Measurements from ENCODE around the gene RPS28.
"Not testable (repeated sequence)": the region's sequence is repeated elsewhere in the genome, so short reads cannot be mapped to it uniquely, and the experiment has no call there.

Gene RPS28

DNA sequence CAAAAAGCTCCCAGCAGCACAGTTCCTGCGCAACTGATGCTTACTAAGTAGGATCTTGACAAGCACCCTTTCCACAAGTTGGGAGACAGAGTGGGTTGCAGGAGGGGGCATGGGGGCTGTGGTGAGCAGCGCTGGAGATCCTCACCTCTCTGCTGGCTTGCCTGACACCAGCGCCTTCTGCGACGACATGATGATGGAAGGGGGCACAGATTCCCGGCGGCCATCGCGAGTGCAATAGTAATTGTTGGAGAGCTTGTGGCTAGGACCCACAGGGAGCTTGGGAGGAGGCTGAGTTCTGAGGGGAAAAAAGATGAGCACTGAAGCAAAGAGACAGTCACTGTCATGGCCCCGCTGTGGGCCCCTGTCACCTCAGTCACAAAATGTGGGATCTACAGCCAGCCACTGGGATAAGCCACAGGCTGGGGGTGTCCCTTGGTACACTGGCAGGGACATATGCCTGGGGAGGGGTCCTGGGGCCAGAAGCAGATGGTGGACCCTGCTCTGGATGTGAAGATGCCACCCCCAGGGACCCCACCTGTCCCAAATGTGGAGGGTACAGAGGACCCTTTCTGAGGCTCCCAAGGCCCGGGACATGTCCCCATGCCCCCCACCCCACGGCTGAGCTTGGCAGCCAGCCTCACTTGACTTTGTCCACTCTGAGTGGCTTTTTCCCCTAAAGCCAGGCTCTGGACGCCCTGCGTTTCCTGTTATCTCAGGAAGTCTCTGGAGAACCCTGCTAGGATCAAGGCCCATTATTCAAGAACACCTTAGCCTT, 4.8 kb upstream of the RPS28 start:
- intact Hi-C loops (cut with DNase I), result no loop called here
- no peak for DNase-seq

DNA sequence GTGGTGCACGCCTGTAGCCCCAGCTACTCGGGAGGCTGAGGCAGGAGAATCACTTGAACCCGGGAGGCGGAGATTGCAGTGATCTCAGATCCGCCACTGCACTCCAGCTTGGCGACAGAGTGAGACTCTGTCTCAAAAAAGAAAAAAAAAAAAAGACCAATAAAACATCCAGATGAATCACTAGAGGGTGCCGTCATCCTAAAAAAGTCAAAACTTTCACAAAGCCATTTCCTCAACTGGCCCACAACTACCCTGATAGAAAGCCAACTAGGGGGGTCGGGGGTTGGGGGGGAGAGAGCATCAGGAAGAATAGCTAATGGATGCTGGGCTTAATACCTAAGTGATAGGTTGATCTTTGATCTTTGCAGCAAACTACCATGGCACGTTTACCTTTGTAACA, 2.5 kb upstream of the RPS28 start:
- DNase-seq; intact Hi-C loops (cut with DNase I): not testable (repeated sequence)

DNA sequence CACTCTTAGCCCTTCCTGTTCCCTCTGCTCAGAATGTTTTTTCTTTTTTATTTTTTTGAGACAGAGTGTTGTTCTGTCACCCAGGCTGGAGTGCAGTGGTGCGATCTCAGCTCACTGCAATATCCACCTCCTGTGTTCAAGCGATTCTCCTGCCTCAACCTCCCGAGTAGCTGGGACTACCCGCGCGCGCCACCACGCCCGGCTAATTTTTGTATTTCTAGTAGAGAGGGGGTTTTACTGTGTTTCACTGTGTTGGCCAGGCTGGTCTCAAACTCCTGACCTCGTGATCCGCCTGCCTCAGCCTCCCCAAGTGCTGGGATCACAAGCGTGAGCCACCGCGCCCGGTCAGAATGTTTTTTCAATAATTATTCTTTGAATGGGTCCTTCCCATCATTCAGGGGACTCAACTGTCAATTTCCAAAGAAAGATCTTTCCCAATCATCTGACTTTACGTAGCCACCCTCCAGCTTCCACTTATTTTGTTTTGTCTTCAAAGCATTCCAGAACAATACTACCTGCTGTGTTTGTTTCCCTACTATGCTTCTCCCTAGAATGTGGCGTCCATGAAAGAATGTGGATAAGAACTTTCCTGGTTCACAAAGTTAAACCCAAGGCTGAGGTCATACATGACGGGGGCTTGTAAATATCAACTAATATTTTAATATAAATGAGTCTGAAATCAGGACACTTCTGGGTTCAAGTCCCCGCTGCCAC, 1.3 kb upstream of the RPS28 start:
- intact Hi-C loops (cut with DNase I), result no loop called here

DNA sequence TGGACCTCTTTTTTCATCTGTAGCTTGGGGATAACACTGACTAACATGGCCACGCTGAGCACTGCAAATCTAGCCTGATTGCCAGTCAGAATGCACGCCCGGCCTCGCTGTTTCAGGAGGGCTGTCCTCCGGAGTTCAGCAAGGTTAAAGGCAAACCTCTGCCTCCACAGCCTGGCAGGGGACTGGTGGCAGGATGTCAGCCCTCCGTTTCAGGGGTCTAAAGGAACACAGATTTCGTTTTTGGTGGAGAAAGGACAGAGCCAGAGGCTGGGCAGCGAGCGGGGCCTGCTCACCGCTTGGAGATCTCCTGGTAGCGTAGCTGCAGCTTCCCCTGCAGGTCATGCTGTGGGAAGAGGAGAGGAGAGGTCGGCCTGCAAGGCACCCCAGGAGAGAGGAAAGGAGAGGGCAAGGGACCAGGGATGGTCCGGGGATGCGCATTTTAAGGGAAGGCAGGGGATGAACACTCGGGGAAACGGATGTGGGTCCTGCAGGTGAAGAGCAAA, 681 bp upstream of the RPS28 start:
- intact Hi-C loops (cut with DNase I), result no loop called here
- peak in 6 of 42 donors; percentile 7 to 37 (median 14) for DNase-seq

More for the DNA sequence above, 1.3 kb upstream of the RPS28 start:
- DNase-seq, result no peak

DNA sequence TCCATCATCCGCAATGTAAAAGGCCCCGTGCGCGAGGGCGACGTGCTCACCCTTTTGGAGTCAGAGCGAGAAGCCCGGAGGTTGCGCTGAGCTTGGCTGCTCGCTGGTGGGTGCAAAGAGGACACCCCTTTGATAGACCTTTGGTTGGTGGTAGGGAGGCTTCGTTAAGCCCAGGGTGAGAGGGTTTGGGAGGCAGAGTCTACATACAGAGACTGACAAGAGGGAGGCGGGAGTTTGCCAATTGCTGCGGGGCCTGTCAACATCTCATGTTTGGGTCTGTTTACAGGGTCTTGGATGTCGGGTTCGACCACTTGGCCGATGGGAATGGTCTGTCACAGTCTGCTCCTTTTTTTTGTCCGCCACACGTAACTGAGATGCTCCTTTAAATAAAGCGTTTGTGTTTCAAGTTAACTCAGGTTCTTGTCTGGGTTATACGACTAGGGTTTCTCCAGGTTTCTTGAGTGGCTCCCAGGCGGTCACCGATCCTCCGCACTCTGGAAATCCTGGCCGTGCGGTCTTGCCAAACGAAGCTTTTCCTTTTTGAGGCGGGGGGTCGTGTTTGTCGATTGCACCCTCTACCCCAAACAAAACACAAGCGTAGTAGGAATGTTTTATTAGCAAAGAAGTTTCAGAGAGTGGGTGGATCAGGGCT, 816 bp downstream of the RPS28 start:
- no peak for DNase-seq
- intact Hi-C loops (cut with DNase I), result no loop called here

DNA sequence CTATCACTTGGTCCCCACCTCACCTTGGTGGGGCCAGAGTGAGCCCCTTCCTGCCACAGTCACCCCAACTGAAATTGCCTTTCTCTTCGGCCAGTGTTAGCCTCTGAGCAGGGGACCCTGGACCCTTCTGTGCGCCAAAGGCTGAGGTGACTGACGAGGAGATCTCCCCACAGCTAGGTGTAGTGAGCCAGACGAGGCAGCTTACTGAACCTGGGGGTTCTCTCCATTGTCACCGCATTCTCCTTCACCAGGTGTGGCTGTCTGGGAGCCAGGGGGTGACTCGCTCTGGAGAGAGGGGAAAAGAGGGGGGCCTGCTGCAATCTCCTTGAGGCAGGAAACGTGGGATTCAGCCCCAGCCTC, 1.3 kb downstream of the RPS28 start:
- intact Hi-C loops (cut with DNase I), result no loop called here
- no peak for DNase-seq

DNA sequence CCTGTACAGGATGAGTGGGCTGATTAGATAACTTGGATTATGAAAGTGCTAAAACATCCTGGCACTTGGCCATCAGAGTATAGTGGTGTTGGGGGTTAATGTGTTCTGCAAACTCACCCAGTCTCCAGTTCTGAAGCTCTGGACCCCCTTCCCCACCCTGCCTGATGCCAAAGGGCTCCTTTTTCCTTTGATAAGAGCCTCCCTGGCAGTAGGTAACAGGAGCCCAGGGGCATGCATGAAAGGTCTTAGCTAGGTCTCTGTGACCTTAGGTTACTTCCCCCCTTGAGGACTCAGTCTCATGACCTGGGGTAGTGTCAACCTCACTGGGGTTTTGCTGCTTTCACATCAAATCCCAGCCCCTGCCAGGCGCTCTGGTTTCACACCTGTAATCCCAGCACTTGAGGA, 2.5 kb downstream of the RPS28 start:
- DNase-seq, result no peak
- intact Hi-C loops (cut with DNase I), result no loop called here

DNA sequence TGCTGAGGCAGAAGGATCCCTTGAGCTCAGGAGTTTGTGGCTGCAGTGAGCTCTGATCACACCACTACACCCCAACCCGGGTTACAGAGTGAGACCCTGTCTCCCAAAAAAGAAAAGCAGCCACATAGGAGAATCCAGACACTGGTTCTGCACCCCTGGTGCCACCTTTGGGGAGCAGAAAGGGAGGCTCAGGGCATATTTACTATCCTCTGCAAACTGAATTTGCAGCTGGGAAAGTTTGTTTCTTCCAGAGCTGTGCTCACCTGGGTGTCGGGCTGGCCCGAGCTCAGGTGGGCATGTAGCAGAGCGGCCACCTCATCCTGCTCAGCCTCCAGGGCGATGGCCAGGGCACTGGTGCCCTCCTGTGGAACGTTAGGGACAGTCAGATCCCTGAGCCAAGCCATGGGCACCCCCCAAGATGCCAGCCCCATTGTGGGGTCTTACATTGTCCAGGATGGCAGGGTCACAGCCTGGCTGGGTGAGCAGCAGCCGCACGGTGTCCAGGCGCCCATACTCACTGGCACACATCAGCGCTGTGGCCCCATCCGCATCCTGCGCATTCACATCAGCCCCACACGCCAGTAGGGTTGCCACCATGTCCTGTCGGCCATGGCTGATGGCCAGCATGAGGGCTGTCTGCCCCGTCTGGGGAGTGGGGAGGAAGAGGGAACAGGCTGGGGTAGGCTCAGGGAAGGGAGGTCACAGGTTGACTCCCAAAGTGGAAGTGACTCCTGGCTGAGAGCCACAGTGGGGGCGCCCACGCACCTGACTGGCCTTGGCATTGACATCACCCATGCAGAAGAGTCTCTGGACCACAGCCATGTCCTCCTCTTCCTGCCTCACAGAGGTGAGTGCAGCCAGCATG, 3.1 kb downstream of the RPS28 start:
- intact Hi-C loops (cut with DNase I), result no loop called here
- DNase-seq, result no peak

DNA sequence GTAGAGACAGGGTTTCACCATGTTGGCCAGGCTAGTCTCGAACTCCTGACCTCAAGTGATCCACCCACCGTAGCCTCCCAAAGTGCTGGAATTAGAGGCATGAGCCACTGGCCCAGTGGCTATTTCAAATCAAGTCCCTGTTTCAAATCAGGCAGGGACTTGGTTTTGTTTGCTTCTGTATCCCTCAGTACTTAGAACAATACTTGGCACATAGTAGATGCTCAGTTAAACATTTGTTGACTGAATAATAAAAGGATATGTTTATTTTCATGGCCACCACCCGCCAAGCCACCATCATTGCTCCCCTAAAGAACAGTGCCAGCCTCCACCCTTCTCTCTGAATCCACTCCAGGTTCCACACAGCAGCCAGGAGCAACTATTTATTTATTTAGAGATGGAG, 4.2 kb downstream of the RPS28 start:
- no peak for DNase-seq
- intact Hi-C loops (cut with DNase I), result no loop called here

DNA sequence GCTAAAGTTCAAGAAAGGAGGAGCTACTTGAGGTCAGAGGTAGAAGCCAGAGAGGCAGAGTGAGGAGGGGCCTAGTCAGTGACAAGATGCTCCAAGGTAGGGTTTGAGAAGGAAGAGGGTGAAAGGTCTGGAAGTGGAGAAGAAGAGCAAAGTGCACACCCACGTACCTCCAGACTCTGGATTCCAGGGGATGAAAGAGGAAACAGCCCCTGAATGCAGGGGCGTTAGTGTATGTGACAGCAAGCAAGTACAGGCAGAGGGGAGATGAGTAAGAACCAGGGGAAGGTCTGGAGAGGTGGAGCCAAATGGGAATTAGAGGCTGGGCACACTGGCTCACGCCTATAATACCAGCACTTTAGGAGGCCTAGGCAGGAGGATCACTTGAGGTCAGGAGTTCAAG, 8.7 kb downstream of the RPS28 start:
- DNase-seq, result no peak
- intact Hi-C loops (cut with DNase I), result no loop called here

DNA sequence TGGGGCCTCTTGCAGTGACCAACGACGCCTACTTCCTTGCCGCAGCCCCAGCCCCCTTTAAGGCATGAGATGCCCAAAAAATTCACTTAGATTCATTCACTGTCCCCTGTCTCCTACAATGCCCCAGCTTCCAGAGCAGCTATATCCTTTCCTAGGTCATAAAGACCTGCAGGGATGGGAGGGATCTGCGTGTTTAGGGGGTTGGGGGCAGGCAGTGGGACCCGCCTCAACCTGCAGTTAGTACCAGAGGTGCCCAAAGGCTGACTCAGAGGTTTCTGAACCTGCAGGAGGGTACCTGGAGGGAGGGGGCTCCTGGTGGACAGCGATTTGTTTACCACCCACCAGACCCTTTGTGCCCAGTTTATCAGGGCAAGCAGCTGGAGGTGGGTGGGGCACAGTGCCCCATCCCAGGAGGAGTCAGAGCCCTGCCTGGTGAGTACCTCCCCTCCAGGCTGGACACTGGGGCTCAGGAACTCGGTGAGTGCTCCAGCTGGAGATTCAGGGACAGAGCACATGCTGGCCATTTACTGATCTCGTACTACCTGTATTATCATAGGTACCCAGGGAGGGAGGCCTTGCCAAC, 10.1 kb downstream of the RPS28 start:
- intact Hi-C loops (cut with DNase I), result no loop called here
- DNase-seq, result no peak

DNA sequence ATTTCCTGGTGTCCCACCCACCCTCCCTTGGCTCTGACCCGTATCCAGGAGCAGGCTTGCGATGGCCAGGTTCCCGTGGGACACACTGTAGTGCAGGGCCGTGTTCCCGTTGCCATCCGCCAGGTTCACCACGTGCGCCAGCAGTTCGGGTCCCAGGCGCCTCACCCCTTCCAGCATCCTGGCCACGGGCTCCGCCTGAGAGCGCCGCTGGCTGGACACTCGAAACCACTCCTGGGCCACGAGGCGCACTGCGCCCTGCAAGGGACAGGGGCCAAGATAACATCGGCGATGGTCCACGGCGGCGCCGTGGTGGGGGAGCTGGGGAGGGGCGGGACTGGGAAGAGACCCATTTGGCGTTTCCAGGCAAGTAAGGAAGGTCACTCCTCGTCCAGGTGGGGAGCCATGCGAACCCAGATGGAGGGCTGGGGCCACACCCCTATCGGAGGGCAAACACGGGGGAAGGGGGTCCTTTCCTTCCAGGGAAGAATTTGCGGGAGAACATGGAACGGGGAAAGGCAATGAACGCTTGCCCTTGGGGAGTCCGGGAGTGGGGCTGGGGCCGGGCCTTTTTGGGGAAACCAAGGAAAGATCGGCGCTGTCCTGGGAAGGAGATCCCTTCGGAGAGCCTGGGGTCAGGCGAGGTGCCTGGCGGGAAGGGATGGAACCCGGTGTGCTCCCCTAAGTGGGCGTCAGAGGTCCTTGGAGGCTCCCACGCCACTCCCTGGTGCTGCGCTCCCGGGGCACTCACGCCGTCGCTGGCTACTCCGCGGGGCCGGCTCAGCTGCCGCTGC, 11.9 kb downstream of the RPS28 start:
- DNase-seq, result no peak
- intact Hi-C loops (cut with DNase I), result no loop called here

DNA sequence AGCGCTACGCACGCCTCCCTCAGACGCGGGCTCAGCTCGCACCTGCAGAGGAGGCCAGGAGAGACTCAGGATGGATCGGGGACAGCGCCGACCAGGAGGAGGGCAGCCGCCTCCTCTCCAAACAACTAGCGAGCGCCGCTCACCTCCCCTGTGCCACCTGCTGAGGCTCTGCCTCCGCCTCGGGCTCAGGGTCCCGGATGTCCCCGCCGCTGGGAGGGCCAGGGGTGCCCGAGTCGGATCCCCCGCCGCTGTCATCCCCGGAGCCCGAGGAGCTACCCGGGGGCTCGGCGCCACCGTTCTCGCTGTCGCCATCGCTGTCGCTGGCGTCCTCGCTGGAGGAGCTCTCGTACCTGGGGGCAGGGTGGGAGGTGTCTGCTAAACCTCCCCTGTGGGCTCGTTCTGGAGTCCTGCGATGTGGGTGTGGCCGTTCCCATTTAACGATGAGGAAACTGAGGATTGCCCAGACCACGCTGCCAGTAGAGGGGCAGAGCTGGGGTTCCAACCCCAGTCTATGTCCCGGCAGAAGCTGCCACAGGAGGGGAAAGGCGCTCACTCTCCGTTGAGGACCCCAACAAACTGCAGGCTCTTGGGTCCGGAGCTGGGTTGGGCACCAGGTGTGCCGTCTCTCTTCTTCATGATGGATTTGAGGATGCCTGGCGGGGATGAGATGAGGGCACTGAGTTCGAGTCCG, 12.6 kb downstream of the RPS28 start:
- DNase-seq, result no peak
- intact Hi-C loops (cut with DNase I), result no loop called here

DNA sequence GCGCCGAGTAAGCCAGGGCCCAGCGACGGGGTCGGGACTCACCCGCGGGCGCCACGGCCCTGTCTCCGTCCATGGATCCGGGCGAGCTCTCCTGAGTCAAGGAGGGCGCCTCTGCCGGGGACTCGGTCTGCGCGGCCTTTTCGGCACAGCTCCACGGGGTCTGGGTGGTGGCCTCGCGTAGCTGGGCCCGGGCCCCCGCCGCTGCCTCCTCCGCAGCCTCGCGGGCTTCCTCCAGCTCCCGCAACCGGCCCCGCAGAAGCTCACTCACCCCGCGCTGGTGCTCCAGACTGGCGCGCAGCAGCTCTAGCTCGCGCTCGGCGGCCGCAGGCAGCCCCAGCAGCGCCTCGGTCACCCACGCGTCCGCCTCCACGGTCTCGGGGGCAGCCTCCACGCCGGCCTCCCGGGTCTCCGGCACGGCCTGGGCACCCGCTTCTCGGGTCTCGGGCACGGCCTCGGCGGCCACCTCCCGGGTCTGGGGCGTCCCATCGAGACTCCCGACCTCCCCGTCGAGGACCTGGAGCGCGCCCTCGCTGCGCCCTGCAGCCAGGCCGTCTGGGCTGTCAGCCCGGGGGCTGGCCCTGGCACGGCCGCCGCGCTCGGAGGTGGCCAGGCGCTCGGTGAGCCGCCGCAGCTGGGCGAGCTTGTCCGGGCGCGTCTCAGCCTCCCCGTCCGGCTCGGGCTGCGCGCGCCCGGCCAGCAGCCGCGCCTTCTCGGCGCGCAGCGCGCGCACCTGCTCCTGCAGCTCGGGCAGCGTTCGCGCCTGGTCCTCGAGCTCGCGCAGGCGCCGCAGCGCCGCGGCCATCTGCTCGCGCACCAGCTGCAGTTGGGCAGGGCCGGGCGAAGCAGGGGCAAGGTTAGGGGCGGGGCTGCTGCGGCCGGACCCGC, 13.4 kb downstream of the RPS28 start:
- intact Hi-C loops (cut with DNase I), result no loop called here
- DNase-seq, result peak in 13 of 42 donors; percentile 17 to 50 (median 29)

DNA sequence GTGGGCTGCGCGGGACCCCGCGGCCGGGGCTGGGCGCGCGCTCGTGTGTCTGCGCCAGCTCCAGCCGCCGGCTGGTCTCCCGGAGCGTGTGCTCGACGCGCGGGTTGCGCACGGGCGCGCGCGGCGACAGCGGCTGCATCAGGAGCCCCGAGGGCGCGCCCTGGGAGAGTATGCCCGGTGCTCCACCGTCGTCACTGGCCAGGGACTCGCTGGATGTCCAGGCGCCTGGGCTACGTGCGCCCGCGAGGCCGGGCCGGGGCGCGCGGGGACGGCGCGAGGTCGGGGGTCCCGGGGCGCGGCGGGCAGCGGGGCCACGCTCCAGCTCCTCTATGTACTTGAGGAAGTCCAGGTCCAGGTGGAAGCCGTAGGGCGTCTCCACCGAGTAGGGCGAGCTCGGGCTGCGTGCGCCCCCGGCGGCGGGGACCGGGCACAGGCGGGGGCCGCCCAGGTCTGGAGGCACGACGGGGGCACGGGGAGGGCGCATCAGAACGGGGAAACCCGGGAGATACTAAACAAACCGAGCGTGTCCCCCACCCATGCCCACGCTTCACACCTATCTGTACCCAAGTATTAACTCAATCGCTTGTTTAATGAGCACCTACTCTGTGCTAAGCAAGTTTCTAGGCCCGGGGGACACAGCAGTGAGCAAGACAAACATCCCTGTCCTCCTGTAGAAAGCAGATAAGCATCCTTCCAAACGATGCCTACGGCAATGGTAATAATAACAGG, 14.2 kb downstream of the RPS28 start:
- DNase-seq, result no peak
- intact Hi-C loops (cut with DNase I), result no loop called here

DNA sequence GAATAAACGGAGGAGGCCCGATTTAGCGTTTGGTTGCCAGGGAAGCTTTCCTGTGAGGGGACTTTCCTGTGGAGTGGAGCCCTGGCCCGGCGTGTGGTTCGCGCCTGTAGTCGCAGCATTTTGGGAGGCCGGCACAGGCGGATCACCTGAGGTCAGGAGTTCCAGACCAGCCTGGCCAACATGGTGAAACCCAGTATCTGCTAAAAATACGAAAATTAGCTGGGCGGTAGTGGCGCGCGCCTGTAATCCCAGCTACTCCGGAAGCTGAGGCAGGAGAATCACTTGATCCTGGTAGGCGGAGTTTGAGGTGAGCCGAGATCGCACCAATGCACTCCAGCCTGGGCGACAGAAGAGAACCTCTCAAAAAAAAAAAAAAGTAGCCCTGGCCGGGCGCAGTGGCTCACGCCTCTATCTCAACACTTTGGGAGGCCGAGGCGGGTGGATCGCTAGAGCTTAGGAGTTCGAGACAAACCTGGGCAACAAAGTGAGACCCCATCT, 14.8 kb downstream of the RPS28 start:
- DNase-seq, result no peak
- intact Hi-C loops (cut with DNase I), result no loop called here

Data from head of caudate nucleus (tissue), 42 donors.